NB4 (cell line): ENCODE results near the gene TLE3.

Source experiments
- MYC ChIP-seq: IDR thresholded peaks from 2 replicates; pipeline ENCODE4 v1.6.1; 2011; ENCODE audit warnings: low read depth, low read length
- POLR2A ChIP-seq: IDR thresholded peaks from 2 replicates; pipeline ENCODE4 v1.6.1; 2011; ENCODE audit warnings: mild to moderate bottlenecking; ENCODE audit not compliant: insufficient read length; ENCODE audit errors: extremely low read depth
- TF ChIP-seq, protein P1 (sequence below): IDR thresholded peaks from one replicate; pipeline ENCODE4 v1.5.1; 2012; ENCODE audit warnings: low read depth, low read length
- TF ChIP-seq, protein P2 (sequence below): IDR thresholded peaks from 2 replicates; pipeline ENCODE4 v1.6.1; 2011; ENCODE audit warnings: low read depth, low read length

DNA sequence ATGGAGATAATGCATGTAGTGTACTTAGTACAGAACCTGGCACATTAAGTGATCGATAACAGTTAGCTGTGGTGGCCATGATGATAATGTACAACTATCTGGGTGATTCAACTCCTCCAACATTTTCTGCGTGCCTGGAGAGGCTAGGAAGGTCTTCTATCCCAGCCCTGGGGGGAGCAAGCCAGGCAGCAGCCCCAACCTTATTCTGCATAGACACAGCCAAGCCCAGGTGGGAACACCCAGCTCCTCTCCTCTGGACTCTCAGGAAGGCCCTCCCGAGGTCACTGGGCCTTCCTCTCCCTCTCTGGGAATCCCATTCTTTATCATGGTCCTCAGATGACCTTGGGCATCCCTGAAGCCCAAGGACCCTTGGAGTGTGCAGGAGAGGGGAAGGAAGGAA is 5.1 kb upstream of the TLE3 start:
- TF ChIP-seq, protein P1, sequence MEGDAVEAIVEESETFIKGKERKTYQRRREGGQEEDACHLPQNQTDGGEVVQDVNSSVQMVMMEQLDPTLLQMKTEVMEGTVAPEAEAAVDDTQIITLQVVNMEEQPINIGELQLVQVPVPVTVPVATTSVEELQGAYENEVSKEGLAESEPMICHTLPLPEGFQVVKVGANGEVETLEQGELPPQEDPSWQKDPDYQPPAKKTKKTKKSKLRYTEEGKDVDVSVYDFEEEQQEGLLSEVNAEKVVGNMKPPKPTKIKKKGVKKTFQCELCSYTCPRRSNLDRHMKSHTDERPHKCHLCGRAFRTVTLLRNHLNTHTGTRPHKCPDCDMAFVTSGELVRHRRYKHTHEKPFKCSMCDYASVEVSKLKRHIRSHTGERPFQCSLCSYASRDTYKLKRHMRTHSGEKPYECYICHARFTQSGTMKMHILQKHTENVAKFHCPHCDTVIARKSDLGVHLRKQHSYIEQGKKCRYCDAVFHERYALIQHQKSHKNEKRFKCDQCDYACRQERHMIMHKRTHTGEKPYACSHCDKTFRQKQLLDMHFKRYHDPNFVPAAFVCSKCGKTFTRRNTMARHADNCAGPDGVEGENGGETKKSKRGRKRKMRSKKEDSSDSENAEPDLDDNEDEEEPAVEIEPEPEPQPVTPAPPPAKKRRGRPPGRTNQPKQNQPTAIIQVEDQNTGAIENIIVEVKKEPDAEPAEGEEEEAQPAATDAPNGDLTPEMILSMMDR: no peak
- TF ChIP-seq, protein P2, sequence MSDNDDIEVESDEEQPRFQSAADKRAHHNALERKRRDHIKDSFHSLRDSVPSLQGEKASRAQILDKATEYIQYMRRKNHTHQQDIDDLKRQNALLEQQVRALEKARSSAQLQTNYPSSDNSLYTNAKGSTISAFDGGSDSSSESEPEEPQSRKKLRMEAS: no peak
- no peak for TF ChIP-seq POLR2A
- no peak for TF ChIP-seq MYC
